Sigmoid colon (tissue), 7 donors: ENCODE data around the gene PIK3IP1. TPM values are rescaled to one million over a fixed set of nuclear protein-coding genes. Genes with fewer than 3 reads are reported as not detected.

Source experiments
- DNase-seq: peaks from one replicate; pipeline ENCODE4 v3.0.0-alpha.2; 2019
- H3K27ac ChIP-seq, 4 donors: fragments of 200-600 bp; sonication (generic); one replicate each; pipeline ENCODE4 v1.5.1; 2016 to 2019; ENCODE audit warnings: mild to moderate bottlenecking in 1 of 4
- H3K27me3 ChIP-seq, 3 donors: fragments of 200-600 bp; sonication (generic); one replicate each; pipeline ENCODE4 v1.5.1; 2019; ENCODE audit warnings: mild to moderate bottlenecking in 1 of 3
- H3K36me3 ChIP-seq, 4 donors: fragments of 200-600 bp; sonication (generic); one replicate each; pipeline ENCODE4 v1.5.1; 2016 to 2019
- H3K4me1 ChIP-seq, 4 donors: fragments of 200-600 bp; sonication (generic); one replicate each; pipeline ENCODE4 v1.5.1; 2017 to 2019
- H3K4me3 ChIP-seq, 4 donors: fragments of 200-600 bp; sonication (generic); one replicate each; pipeline ENCODE4 v1.5.1; 2017 to 2019; ENCODE audit warnings: mild to moderate bottlenecking in 2 of 4, moderate library complexity in 1 of 4
- H3K9me3 ChIP-seq, 4 donors: fragments of 200-600 bp in 3 of 4; sonication (generic) in 3 of 4; one replicate each; pipeline versions ENCODE4 v1.5.1 to v1.6.1; 2013 to 2019
- CTCF ChIP-seq, 4 experiments: fragments of 450-650 bp in 3 of 4; fragments of 200-600 bp in 1 of 4; IDR thresholded peaks; one replicate each; pipeline ENCODE4 v1.5.1; 2016 to 2019; ENCODE audit warnings: antibody characterized with exemption in 4 of 4, mild to moderate bottlenecking in 3 of 4, moderate library complexity in 2 of 4
- EP300 ChIP-seq, 4 donors: sonication (generic); formaldehyde crosslinking; IDR thresholded peaks; one replicate each; pipeline ENCODE4 v1.6.1; 2017; ENCODE audit warnings: antibody characterized with exemption in 4 of 4
- POLR2A ChIP-seq, 2 donors: fragments of 450-650 bp; IDR thresholded peaks; one replicate each; pipeline ENCODE4 v1.6.1; 2016; ENCODE audit warnings: antibody characterized with exemption in 2 of 2, mild to moderate bottlenecking in 2 of 2, moderate library complexity in 2 of 2
- POLR2AphosphoS5 ChIP-seq, 4 donors: sonication (generic); formaldehyde crosslinking; IDR thresholded peaks; one replicate each; pipeline ENCODE4 v1.6.1; 2017; ENCODE audit warnings: antibody characterized with exemption in 4 of 4
- WGBS, 2 donors: extraction: QIAGEN DNeasy Blood & Tissue Kit; methylation state at CpG; one replicate each; pipeline ENCODE4 v1.1.7; 2013; 5-methylcytosine and 5-hydroxymethylcytosine counted together
- intact Hi-C: fragments of 100-400 bp; cut with DNase I; formaldehyde crosslinking; loops from one replicate; pipeline ENCODE4 v1.15.1; 2023
- polyA plus RNA-seq, 3 donors: library from polyadenylated mRNA; stranded (reverse); fragments of 200-250 nt; gene quantifications; one replicate each; pipeline ENCODE4 v1.2.3, GENCODE V29; 2013
- total RNA-seq, 4 donors: library from RNA; depleted of rRNA; stranded (reverse); fragments of >200 nt; gene quantifications; one replicate each; pipeline ENCODE4 v1.1.0, GENCODE V29; 2016
- donor health status: healthy with polysubstance abuse.
- donor health status: Bipolar disorder and iron deficiency.
- donor health status: healthy.

Gene PIK3IP1
- total and polyA plus RNA-seq, 7 donors = 5.8 to 87.6 (median 49.3) TPM

GRCh38 chr22:31244046-31244942, 48.0 kb downstream of the PIK3IP1 start:
- TF ChIP-seq CTCF (IDR thresholded peaks at IDR 0.05) (no peak), POLR2A (IDR thresholded peaks at IDR 0.05) (no peak), POLR2AphosphoS5 (IDR thresholded peaks at IDR 0.05) (peak in 1 of 4 donors; percentile 31), EP300 (IDR thresholded peaks at IDR 0.05) (no peak)
- 74 to 75% methylated on average over 9 of the region's 9 CpGs for WGBS, 2 donors
- peak overlapping the region; percentile 29 to 82 (median 59) for H3K27ac ChIP-seq
- H3K4me1 ChIP-seq = peaks cover 0 to 42% (median 37%) of the 10 kb centered on the region in 4 donors
- intact Hi-C loops = no loop called here
- no peaks in the 10 kb centered on the region for H3K36me3 ChIP-seq
- H3K4me3 ChIP-seq = no peak overlapping the region
- DNase-seq = no peak
- no peaks in the 10 kb centered on the region for H3K27me3 ChIP-seq
- no peaks in the 10 kb centered on the region for H3K9me3 ChIP-seq

GRCh38 chr22:31243339-31244045, 48.8 kb downstream of the PIK3IP1 start:
- TF ChIP-seq CTCF (IDR thresholded peaks at IDR 0.05) (no peak), POLR2A (IDR thresholded peaks at IDR 0.05) (no peak), POLR2AphosphoS5 (IDR thresholded peaks at IDR 0.05) (no peak), EP300 (IDR thresholded peaks at IDR 0.05) (no peak)
- H3K4me3 ChIP-seq = no peak overlapping the region
- no peaks in the 10 kb centered on the region for H3K36me3 ChIP-seq
- intact Hi-C loops = no loop called here
- no peaks in the 10 kb centered on the region for H3K9me3 ChIP-seq
- H3K27ac ChIP-seq = peak overlapping the region; percentile 29 to 82 (median 59)
- H3K4me1 ChIP-seq = peaks cover 0 to 34% (median 29%) of the 10 kb centered on the region in 4 donors
- WGBS, 2 donors = 66 to 83% methylated on average over 5 of the region's 5 CpGs
- no peaks in the 10 kb centered on the region for H3K27me3 ChIP-seq
- no peak for DNase-seq

GRCh38 chr22:31241936-31242335, 50.4 kb downstream of the PIK3IP1 start:
- Histone ChIP-seq H3K4me1 (peaks cover 0 to 24% (median 19%) of the 10 kb centered on the region in 4 donors), H3K27ac (no peak overlapping the region), H3K9me3 (no peaks in the 10 kb centered on the region), H3K4me3 (no peak overlapping the region), H3K36me3 (no peaks in the 10 kb centered on the region), H3K27me3 (no peaks in the 10 kb centered on the region)
- no peak for DNase-seq
- intact Hi-C loops = no loop called here
- TF ChIP-seq EP300 (IDR thresholded peaks at IDR 0.05) (no peak), POLR2A (IDR thresholded peaks at IDR 0.05) (no peak)

- Histone ChIP-seq H3K36me3 (no peaks in the 10 kb centered on the region), H3K4me1 (peaks cover 0 to 24% (median 19%) of the 10 kb centered on the region in 4 donors), H3K4me3 (no peak overlapping the region), H3K27ac (no peak overlapping the region), H3K27me3 (no peaks in the 10 kb centered on the region), H3K9me3 (no peaks in the 10 kb centered on the region)
- intact Hi-C loops = no loop called here
- TF ChIP-seq EP300 (IDR thresholded peaks at IDR 0.05) (no peak), POLR2A (IDR thresholded peaks at IDR 0.05) (no peak), POLR2AphosphoS5 (IDR thresholded peaks at IDR 0.05) (no peak), CTCF (IDR thresholded peaks at IDR 0.05) (no peak)
- WGBS, 2 donors = 10 to 55% methylated on average over 1 of the region's 1 CpG
- DNase-seq = no peak
Observed at GRCh38 chr22:31241200-31241599, 51.1 kb downstream of the PIK3IP1 start.

- Histone ChIP-seq H3K4me1 (peaks cover 0 to 21% (median 16%) of the 10 kb centered on the region in 4 donors), H3K36me3 (no peaks in the 10 kb centered on the region), H3K9me3 (no peaks in the 10 kb centered on the region), H3K27ac (no peak overlapping the region), H3K4me3 (no peak overlapping the region), H3K27me3 (no peaks in the 10 kb centered on the region)
- DNase-seq = no peak
- no peak for TF ChIP-seq CTCF (IDR thresholded peaks at IDR 0.05)
- TF ChIP-seq EP300 (IDR thresholded peaks at IDR 0.05) = no peak
- TF ChIP-seq POLR2A (IDR thresholded peaks at IDR 0.05) = no peak
- TF ChIP-seq POLR2AphosphoS5 (IDR thresholded peaks at IDR 0.05) = no peak
- 53 to 79% methylated on average over 6 of the region's 6 CpGs for WGBS, 2 donors
- intact Hi-C loops = no loop called here
Observed at GRCh38 chr22:31239771-31240370, 52.4 kb downstream of the PIK3IP1 start.
